WTC11 (cell line): ENCODE measurements around the gene OPRM1. TPM values are rescaled to one million over a fixed set of nuclear protein-coding genes. Genes with fewer than 3 reads are reported as not detected.

Experiments
- ATAC-seq: fragments of 200-7000 bp; cut with Tn5 transposase; 2 replicates; pipeline ENCODE4 v1.10.0; 2021; ENCODE audit warnings: mild to moderate bottlenecking, moderate library complexity
- CTCF ChIA-PET: fragments of 300-600 bp; sonication (Branson Sonifier 250); formaldehyde crosslinking; loops from one replicate; lab custom pipeline; 2021; ENCODE audit warnings: antibody characterized with exemption; lab: Charles Lee
- POLR2A ChIA-PET: fragments of 350-600 bp; sonication (Branson Sonifier 250); formaldehyde crosslinking; loops from one replicate; lab custom pipeline; 2021; ENCODE audit warnings: antibody characterized with exemption; lab: Charles Lee
- DNase-seq: peaks from one replicate; pipeline ENCODE4 v3.0.0; 2021; ENCODE audit warnings: low spot score
- H3K27ac Mint-ChIP-seq: 2 replicates; pipeline ENCODE4 v1.8.0; 2021; ENCODE audit warnings: mixed read lengths
- H3K27me3 Mint-ChIP-seq: 2 replicates; pipeline ENCODE4 v1.8.0; 2021; ENCODE audit warnings: low read depth, mild to moderate bottlenecking, moderate library complexity, mixed read lengths
- H3K36me3 Mint-ChIP-seq: 2 replicates; pipeline ENCODE4 v1.8.0; 2021; ENCODE audit warnings: mixed read lengths
- H3K4me1 Mint-ChIP-seq: 2 replicates; pipeline ENCODE4 v1.8.0; 2022; ENCODE audit warnings: mixed read lengths
- H3K4me3 Mint-ChIP-seq: 2 replicates; pipeline ENCODE4 v1.8.0; 2021; ENCODE audit warnings: mild to moderate bottlenecking, moderate library complexity, mixed read lengths
- H3K9me3 Mint-ChIP-seq: 2 replicates; pipeline ENCODE4 v1.8.0; 2021; ENCODE audit warnings: mixed read lengths
- ATF1 ChIP-seq: sonication (generic); formaldehyde crosslinking; IDR thresholded peaks from 2 replicates; pipeline ENCODE4 v1.8.1; 2023; ENCODE audit warnings: mild to moderate bottlenecking, moderate library complexity, missing genetic modification reagents
- ETV6 ChIP-seq: sonication (generic); formaldehyde crosslinking; IDR thresholded peaks from 2 replicates; pipeline ENCODE4 v1.8.1; 2022; ENCODE audit warnings: mild to moderate bottlenecking, missing genetic modification reagents
- FOXJ3 ChIP-seq: sonication (generic); formaldehyde crosslinking; IDR thresholded peaks from 2 replicates; pipeline ENCODE4 v1.9.0; 2021; ENCODE audit warnings: missing genetic modification reagents, mild to moderate bottlenecking, borderline replicate concordance
- GABPB1 ChIP-seq: sonication (generic); formaldehyde crosslinking; IDR thresholded peaks from 2 replicates; pipeline ENCODE4 v1.8.1; 2023; ENCODE audit warnings: mild to moderate bottlenecking, missing genetic modification reagents
- NR1H2 ChIP-seq: sonication (generic); formaldehyde crosslinking; IDR thresholded peaks from 2 replicates; pipeline ENCODE4 v1.9.0; 2021; ENCODE audit warnings: mild to moderate bottlenecking, moderate library complexity, missing genetic modification reagents
- PRRX2 ChIP-seq: fragments of 250-450 bp; sonication (Bioruptor Pico); IDR thresholded peaks from 2 replicates; pipeline ENCODE4 v1.8.0; 2021; ENCODE audit warnings: mild to moderate bottlenecking
- RORB ChIP-seq: fragments of 250-450 bp; sonication (Bioruptor Pico); IDR thresholded peaks from 2 replicates; pipeline ENCODE4 v1.9.0; 2021; ENCODE audit warnings: mild to moderate bottlenecking
- SMAD4 ChIP-seq: sonication (generic); formaldehyde crosslinking; IDR thresholded peaks from 2 replicates; pipeline ENCODE4 v1.8.0; 2022; ENCODE audit warnings: mild to moderate bottlenecking, missing genetic modification reagents
- TP53 ChIP-seq: sonication (generic); formaldehyde crosslinking; IDR thresholded peaks from 2 replicates; pipeline ENCODE4 v1.8.1; 2023; ENCODE audit warnings: mild to moderate bottlenecking, missing genetic modification reagents
- ZNF121 ChIP-seq: sonication (generic); formaldehyde crosslinking; IDR thresholded peaks from 2 replicates; pipeline ENCODE4 v1.8.0; 2023; ENCODE audit warnings: missing genetic modification reagents
- ZNF232 ChIP-seq: sonication (generic); formaldehyde crosslinking; IDR thresholded peaks from 2 replicates; pipeline ENCODE4 v1.8.0; 2022; ENCODE audit warnings: mild to moderate bottlenecking, missing genetic modification reagents
- ZNF263 ChIP-seq: sonication (generic); formaldehyde crosslinking; IDR thresholded peaks from 2 replicates; pipeline ENCODE4 v1.8.1; 2022; ENCODE audit warnings: low read depth, mild to moderate bottlenecking, moderate library complexity, missing genetic modification reagents
- ZNF416 ChIP-seq: fragments of 250-450 bp; sonication (Bioruptor Pico); IDR thresholded peaks from 2 replicates; pipeline ENCODE4 v1.9.0; 2021; ENCODE audit warnings: mild to moderate bottlenecking, inconsistent platforms
- total RNA-seq: library from RNA; stranded (reverse); gene quantifications from 3 replicates; pipeline ENCODE4 v1.2.3, GENCODE V29; 2021
- TF ChIP-seq, protein P1 (sequence below): sonication (generic); formaldehyde crosslinking; IDR thresholded peaks from 2 replicates; pipeline ENCODE4 v1.8.1; 2023; ENCODE audit warnings: mild to moderate bottlenecking, missing genetic modification reagents
- TF ChIP-seq, protein P2 (sequence below): fragments of 250-450 bp; sonication (Bioruptor Pico); IDR thresholded peaks from 2 replicates; pipeline ENCODE4 v1.9.0; 2021; ENCODE audit warnings: mild to moderate bottlenecking, borderline replicate concordance
- TF ChIP-seq, protein P3 (sequence below): sonication (generic); formaldehyde crosslinking; IDR thresholded peaks from 2 replicates; pipeline ENCODE4 v1.8.1; 2022; ENCODE audit warnings: mild to moderate bottlenecking, moderate library complexity, missing genetic modification reagents
- TF ChIP-seq, protein P4 (sequence below): fragments of 200-600 bp; IDR thresholded peaks from 2 replicates; pipeline ENCODE4 v1.8.0; 2022; ENCODE audit warnings: antibody characterized with exemption
- TF ChIP-seq, protein P5 (sequence below): sonication (generic); formaldehyde crosslinking; IDR thresholded peaks from 2 replicates; pipeline ENCODE4 v1.8.1; 2022; ENCODE audit warnings: mild to moderate bottlenecking, missing genetic modification reagents, moderate library complexity, borderline replicate concordance
- TF ChIP-seq, protein P6 (sequence below): sonication (generic); formaldehyde crosslinking; conservative IDR thresholded peaks from 2 replicates; pipeline ENCODE4 v1.8.1; 2022; ENCODE audit warnings: mild to moderate bottlenecking, missing genetic modification reagents
- TF ChIP-seq, protein P7 (sequence below): fragments of 250-450 bp; sonication (Bioruptor Pico); IDR thresholded peaks from 2 replicates; pipeline ENCODE4 v1.8.0; 2021; ENCODE audit warnings: mild to moderate bottlenecking

The OPRM1 gene
- total RNA-seq, 1 experiment from 2014 or later, result not detected

DNA sequence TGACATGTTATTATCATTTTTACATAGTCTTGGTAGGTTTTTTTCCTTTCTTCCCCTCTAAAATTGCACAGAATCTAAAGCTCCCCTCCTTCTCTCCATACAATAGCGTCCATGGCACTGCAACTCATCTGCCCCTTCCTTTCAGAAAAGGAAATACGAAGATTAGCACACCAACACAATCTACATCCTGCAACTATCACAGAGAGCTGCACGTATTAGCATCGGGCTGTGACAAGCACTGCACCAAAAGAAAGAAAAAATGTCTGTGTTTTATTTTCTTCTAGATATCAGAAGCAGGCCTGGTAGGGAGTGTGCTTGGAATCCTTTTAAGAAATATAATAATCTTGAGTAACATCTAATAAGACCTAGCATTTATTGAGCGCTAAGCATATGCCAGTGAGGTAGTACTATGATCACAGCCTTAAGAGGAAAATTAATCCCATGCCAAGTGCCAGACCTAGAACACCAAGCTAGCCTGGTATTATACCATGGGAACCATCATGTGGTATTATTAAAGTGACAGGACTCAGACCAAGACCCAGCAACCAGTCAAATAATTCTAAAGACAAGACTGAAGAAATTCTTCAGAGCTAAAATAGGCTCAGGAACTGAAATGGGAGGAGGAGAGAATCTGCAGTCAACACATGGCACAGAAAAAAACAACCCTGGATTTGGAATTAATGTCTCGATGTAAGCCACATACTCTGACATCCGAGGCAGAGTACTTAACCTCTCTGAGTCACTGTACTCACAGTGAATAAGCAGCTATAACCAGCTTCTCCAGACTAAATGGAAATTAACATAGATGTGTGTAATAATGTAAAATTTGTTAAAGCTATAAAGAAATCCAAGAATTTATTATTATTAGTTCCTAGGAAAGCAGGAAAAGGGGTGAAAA is 193.2 kb downstream of the OPRM1 start:
- ChIA-PET POLR2A (interaction anchor here (1.0 kb wide), 1 partner anchor 13 kb away, joined by 4 read pairs; no protein-coding TSS in a partner anchor), CTCF (no interaction called here)
- no peaks in the 10 kb centered on the region for H3K36me3 Mint-ChIP-seq
- TF ChIP-seq, protein P1, sequence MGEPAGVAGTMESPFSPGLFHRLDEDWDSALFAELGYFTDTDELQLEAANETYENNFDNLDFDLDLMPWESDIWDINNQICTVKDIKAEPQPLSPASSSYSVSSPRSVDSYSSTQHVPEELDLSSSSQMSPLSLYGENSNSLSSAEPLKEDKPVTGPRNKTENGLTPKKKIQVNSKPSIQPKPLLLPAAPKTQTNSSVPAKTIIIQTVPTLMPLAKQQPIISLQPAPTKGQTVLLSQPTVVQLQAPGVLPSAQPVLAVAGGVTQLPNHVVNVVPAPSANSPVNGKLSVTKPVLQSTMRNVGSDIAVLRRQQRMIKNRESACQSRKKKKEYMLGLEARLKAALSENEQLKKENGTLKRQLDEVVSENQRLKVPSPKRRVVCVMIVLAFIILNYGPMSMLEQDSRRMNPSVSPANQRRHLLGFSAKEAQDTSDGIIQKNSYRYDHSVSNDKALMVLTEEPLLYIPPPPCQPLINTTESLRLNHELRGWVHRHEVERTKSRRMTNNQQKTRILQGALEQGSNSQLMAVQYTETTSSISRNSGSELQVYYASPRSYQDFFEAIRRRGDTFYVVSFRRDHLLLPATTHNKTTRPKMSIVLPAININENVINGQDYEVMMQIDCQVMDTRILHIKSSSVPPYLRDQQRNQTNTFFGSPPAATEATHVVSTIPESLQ, result no peak
- TF ChIP-seq ZNF232 (CRISPR knock-in tag) (no peak), PRRX2 (CRISPR knock-in tag) (no peak), ATF1 (CRISPR knock-in tag) (no peak), ZNF121 (CRISPR knock-in tag) (no peak), RORB (CRISPR knock-in tag) (no peak), ZNF416 (CRISPR knock-in tag) (no peak), ZNF263 (CRISPR knock-in tag) (no peak), NR1H2 (CRISPR knock-in tag) (no peak), TP53 (no peak), FOXJ3 (CRISPR knock-in tag) (no peak), GABPB1 (no peak), ETV6 (CRISPR knock-in tag) (no peak), SMAD4 (CRISPR knock-in tag) (no peak)
- TF ChIP-seq, protein P2, sequence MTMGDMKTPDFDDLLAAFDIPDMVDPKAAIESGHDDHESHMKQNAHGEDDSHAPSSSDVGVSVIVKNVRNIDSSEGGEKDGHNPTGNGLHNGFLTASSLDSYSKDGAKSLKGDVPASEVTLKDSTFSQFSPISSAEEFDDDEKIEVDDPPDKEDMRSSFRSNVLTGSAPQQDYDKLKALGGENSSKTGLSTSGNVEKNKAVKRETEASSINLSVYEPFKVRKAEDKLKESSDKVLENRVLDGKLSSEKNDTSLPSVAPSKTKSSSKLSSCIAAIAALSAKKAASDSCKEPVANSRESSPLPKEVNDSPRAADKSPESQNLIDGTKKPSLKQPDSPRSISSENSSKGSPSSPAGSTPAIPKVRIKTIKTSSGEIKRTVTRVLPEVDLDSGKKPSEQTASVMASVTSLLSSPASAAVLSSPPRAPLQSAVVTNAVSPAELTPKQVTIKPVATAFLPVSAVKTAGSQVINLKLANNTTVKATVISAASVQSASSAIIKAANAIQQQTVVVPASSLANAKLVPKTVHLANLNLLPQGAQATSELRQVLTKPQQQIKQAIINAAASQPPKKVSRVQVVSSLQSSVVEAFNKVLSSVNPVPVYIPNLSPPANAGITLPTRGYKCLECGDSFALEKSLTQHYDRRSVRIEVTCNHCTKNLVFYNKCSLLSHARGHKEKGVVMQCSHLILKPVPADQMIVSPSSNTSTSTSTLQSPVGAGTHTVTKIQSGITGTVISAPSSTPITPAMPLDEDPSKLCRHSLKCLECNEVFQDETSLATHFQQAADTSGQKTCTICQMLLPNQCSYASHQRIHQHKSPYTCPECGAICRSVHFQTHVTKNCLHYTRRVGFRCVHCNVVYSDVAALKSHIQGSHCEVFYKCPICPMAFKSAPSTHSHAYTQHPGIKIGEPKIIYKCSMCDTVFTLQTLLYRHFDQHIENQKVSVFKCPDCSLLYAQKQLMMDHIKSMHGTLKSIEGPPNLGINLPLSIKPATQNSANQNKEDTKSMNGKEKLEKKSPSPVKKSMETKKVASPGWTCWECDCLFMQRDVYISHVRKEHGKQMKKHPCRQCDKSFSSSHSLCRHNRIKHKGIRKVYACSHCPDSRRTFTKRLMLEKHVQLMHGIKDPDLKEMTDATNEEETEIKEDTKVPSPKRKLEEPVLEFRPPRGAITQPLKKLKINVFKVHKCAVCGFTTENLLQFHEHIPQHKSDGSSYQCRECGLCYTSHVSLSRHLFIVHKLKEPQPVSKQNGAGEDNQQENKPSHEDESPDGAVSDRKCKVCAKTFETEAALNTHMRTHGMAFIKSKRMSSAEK (CRISPR knock-in tag), result no peak
- TF ChIP-seq, protein P3, sequence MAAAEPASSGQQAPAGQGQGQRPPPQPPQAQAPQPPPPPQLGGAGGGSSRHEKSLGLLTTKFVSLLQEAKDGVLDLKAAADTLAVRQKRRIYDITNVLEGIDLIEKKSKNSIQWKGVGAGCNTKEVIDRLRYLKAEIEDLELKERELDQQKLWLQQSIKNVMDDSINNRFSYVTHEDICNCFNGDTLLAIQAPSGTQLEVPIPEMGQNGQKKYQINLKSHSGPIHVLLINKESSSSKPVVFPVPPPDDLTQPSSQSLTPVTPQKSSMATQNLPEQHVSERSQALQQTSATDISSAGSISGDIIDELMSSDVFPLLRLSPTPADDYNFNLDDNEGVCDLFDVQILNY (CRISPR knock-in tag), result no peak
- TF ChIP-seq, protein P4, sequence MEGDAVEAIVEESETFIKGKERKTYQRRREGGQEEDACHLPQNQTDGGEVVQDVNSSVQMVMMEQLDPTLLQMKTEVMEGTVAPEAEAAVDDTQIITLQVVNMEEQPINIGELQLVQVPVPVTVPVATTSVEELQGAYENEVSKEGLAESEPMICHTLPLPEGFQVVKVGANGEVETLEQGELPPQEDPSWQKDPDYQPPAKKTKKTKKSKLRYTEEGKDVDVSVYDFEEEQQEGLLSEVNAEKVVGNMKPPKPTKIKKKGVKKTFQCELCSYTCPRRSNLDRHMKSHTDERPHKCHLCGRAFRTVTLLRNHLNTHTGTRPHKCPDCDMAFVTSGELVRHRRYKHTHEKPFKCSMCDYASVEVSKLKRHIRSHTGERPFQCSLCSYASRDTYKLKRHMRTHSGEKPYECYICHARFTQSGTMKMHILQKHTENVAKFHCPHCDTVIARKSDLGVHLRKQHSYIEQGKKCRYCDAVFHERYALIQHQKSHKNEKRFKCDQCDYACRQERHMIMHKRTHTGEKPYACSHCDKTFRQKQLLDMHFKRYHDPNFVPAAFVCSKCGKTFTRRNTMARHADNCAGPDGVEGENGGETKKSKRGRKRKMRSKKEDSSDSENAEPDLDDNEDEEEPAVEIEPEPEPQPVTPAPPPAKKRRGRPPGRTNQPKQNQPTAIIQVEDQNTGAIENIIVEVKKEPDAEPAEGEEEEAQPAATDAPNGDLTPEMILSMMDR, result no peak
- TF ChIP-seq, protein P5, sequence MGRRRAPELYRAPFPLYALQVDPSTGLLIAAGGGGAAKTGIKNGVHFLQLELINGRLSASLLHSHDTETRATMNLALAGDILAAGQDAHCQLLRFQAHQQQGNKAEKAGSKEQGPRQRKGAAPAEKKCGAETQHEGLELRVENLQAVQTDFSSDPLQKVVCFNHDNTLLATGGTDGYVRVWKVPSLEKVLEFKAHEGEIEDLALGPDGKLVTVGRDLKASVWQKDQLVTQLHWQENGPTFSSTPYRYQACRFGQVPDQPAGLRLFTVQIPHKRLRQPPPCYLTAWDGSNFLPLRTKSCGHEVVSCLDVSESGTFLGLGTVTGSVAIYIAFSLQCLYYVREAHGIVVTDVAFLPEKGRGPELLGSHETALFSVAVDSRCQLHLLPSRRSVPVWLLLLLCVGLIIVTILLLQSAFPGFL (CRISPR knock-in tag), result no peak
- TF ChIP-seq, protein P6, sequence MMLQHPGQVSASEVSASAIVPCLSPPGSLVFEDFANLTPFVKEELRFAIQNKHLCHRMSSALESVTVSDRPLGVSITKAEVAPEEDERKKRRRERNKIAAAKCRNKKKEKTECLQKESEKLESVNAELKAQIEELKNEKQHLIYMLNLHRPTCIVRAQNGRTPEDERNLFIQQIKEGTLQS, result no peak
- TF ChIP-seq, protein P7, sequence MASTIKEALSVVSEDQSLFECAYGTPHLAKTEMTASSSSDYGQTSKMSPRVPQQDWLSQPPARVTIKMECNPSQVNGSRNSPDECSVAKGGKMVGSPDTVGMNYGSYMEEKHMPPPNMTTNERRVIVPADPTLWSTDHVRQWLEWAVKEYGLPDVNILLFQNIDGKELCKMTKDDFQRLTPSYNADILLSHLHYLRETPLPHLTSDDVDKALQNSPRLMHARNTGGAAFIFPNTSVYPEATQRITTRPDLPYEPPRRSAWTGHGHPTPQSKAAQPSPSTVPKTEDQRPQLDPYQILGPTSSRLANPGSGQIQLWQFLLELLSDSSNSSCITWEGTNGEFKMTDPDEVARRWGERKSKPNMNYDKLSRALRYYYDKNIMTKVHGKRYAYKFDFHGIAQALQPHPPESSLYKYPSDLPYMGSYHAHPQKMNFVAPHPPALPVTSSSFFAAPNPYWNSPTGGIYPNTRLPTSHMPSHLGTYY (CRISPR knock-in tag), result no peak
- no peaks in the 10 kb centered on the region for H3K27me3 Mint-ChIP-seq
- H3K4me3 Mint-ChIP-seq, result no peak overlapping the region
- H3K9me3 Mint-ChIP-seq, result no peaks in the 10 kb centered on the region
- DNase-seq (no peak), ATAC-seq (no peak)
- peaks cover 8% of the 10 kb centered on the region for H3K4me1 Mint-ChIP-seq
- no peak overlapping the region for H3K27ac Mint-ChIP-seq
